ENCODE results near the gene ABHD8. TPM values are rescaled to one million over a fixed set of nuclear protein-coding genes. Genes with fewer than 3 reads are reported as not detected.

The ABHD8 gene
- total and polyA plus RNA-seq, 2 of the 4 experiments (the other 2 are of a cell fraction): 3.9 to 10.2 TPM

GRCh38 chr19:17286752-17287151 lies 16.5 kb downstream of the ABHD8 start:
- H2AK5ac ChIP-seq (ENCODE audit: low read depth, low read length): no peak overlapping the region
- H3K9me1 ChIP-seq (ENCODE audit: insufficient read depth, low read length): peaks cover 1% of the 10 kb centered on the region; the same call in 1 of the 2 replicates
- DNase-seq: no peak
- in situ Hi-C loops (cut with MboI; ENCODE audit: low sequenced_read_pairs): loop anchor here (5.0 to 10.0 kb wide), 2 partner anchors 82 to 214 kb away; no protein-coding TSS in a partner anchor
- no peak overlapping the region for H4K8ac ChIP-seq (ENCODE audit: low read depth in 2 of 2, low read length in 2 of 2)
- no peak overlapping the region for H3K14ac ChIP-seq (replicated peaks; ENCODE audit: low read depth, low read length)
- no peak overlapping the region for H2AFZ ChIP-seq (replicated peaks; ENCODE audit: low read length, poor library complexity)
- H4K5ac ChIP-seq (ENCODE audit: low read depth, low read length): no peak overlapping the region
- no peak overlapping the region for H3K56ac ChIP-seq (ENCODE audit: extremely low read depth, insufficient read depth, low read length)
- H3K79me1 ChIP-seq (ENCODE audit: low read depth in 1 of 2, low read length in 2 of 2): peaks cover 0 to 1% of the 10 kb centered on the region in 2 experiments; a peak in 1 of 4 replicates
- POLR2A ChIA-PET (ENCODE audit: unreplicated experiment): no interaction called here
- no peaks in the 10 kb centered on the region for H3K36me3 ChIP-seq (ENCODE audit: control insufficient read depth, insufficient read depth, low read length)
- H3K4me2 ChIP-seq (ENCODE audit: low read depth, low read length): no peak overlapping the region
- intact Hi-C loops (cut with micrococcal nuclease): loop anchor here (10.0 kb wide), 1 partner anchor 512 kb away; no protein-coding TSS in a partner anchor
- H4K91ac ChIP-seq (ENCODE audit: insufficient read depth, low read depth, low read length): no peak overlapping the region
- no TSS peak for BruUV-seq (replicated peaks)
- no peak overlapping the region for H2AK9ac ChIP-seq (replicated peaks; ENCODE audit: low read depth, low read length, poor library complexity)
- peaks cover 2% of the 10 kb centered on the region; the same call in 1 of the 2 replicates for H3K4me1 ChIP-seq (ENCODE audit: control insufficient read depth, insufficient read depth, low read length)
- H3K27me3 ChIP-seq (ENCODE audit: control insufficient read depth, insufficient read depth, low read length): no peaks in the 10 kb centered on the region
- no peak overlapping the region for H2BK15ac ChIP-seq (ENCODE audit: low read depth, low read length)
- H3K9ac ChIP-seq (ENCODE audit: low read depth, low read length): no peak overlapping the region
- no peak overlapping the region for H2BK20ac ChIP-seq (ENCODE audit: low read depth, low read length)
- H3K4ac ChIP-seq (ENCODE audit: low read depth, low read length): no peak overlapping the region
- no peak for ATAC-seq (ENCODE audit: low read depth)
- H2BK120ac ChIP-seq (ENCODE audit: low read depth, low read length): no peak overlapping the region
- H3K9me3 ChIP-seq (ENCODE audit: control insufficient read depth, insufficient read depth, low read length): no peaks in the 10 kb centered on the region
- dilution Hi-C loops (cut with HindIII; ENCODE audit: low sequenced_read_pairs, unreplicated experiment): no loop called here
- no peaks in the 10 kb centered on the region for H4K20me1 ChIP-seq (ENCODE audit: insufficient read depth, low read length)
- no peak overlapping the region for H3K4me3 ChIP-seq (ENCODE audit: insufficient read depth, low read depth, low read length)
- no peak overlapping the region for H3K23ac ChIP-seq (ENCODE audit: low read depth, low read length)
- CTCF ChIA-PET: no interaction called here
- 99% methylated on average over 6 of the region's 9 CpGs; no CpG with 5 or more reads in 1 of the 2 experiments for WGBS, 2 experiments (ENCODE audit: extremely low coverage in 2 of 2, insufficient read length in 1 of 2)
- TF ChIP-seq, protein P1, sequence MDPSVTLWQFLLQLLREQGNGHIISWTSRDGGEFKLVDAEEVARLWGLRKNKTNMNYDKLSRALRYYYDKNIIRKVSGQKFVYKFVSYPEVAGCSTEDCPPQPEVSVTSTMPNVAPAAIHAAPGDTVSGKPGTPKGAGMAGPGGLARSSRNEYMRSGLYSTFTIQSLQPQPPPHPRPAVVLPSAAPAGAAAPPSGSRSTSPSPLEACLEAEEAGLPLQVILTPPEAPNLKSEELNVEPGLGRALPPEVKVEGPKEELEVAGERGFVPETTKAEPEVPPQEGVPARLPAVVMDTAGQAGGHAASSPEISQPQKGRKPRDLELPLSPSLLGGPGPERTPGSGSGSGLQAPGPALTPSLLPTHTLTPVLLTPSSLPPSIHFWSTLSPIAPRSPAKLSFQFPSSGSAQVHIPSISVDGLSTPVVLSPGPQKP (IDR thresholded peaks at IDR 0.05; ENCODE audit: borderline replicate concordance, low read depth, low read length): no peak
- TF ChIP-seq RCOR1 (IDR thresholded peaks at IDR 0.05; ENCODE audit: insufficient replicate concordance, low read length) (no peak), RAD21 (IDR thresholded peaks at IDR 0.05; ENCODE audit: low read length) (no peak), RFX5 (IDR thresholded peaks at IDR 0.05; ENCODE audit: low read depth, low read length) (no peak), POLR2A (IDR thresholded peaks at IDR 0.05; ENCODE audit: low read depth, low read length) (no peak), NFE2L2 (IDR thresholded peaks at IDR 0.05; ENCODE audit: low read depth, low read length) (no peak), MAFK (IDR thresholded peaks at IDR 0.05; ENCODE audit: low read depth, low read length) (no peak), CHD1 (IDR thresholded peaks at IDR 0.05; ENCODE audit: low read depth, low read length) (no peak), BHLHE40 (IDR thresholded peaks at IDR 0.05; ENCODE audit: low read depth, low read length) (no peak)
- H3K27ac ChIP-seq (ENCODE audit: insufficient read depth, low read length): no peak overlapping the region
- no peak overlapping the region for H2BK5ac ChIP-seq (ENCODE audit: low read depth, low read length, poor library complexity, severe bottlenecking)
- no peak overlapping the region for H3K18ac ChIP-seq (ENCODE audit: low read depth, low read length)

All from IMR-90 (cell line).